DMS153 (cell line): ENCODE data around the gene PPT2.
A peak's percentile ranks its signal among the peaks of the same experiment; 100 is the strongest.
"Not testable (repeated sequence)": the region's sequence is repeated elsewhere in the genome, so short reads cannot be mapped to it uniquely, and the experiment has no call there.

Source experiments
- DNase-seq: peaks from one replicate; lab custom pipeline; 2025; lab: John Stamatoyannopoulos, UW

The PPT2 gene

GRCh38 chr6:32189742-32190053, 35.8 kb downstream of the PPT2 start:
- DNase-seq = no peak

- peak; percentile 55 for DNase-seq
Measured at GRCh38 chr6:32190054-32190851, 36.3 kb downstream of the PPT2 start, which contains the start of gene PBX2. TSS of gene PBX2 (minus strand) at chr6:32190202. CDS start at chr6:32189915, 287 bp downstream.

GRCh38 chr6:32190911-32191677, 37.2 kb downstream of the PPT2 start:
- no peak for DNase-seq

- no peak for DNase-seq
Measured at GRCh38 chr6:32191696-32192607, 38.0 kb downstream of the PPT2 start.

- peak; percentile 37 for DNase-seq
Measured at GRCh38 chr6:32192608-32193039, 38.7 kb downstream of the PPT2 start, which contains the start of gene GPSM3. TSS of gene GPSM3 (minus strand) at chr6:32192643. CDS start at chr6:32192513, 130 bp downstream.

GRCh38 chr6:32193096-32193495, 39.2 kb downstream of the PPT2 start:
- not testable (repeated sequence) for DNase-seq

- DNase-seq = no peak
Measured at GRCh38 chr6:32194388-32194787, 40.4 kb downstream of the PPT2 start.

GRCh38 chr6:32194825-32195651, 41.1 kb downstream of the PPT2 start:
- no peak for DNase-seq

- peak; percentile 100 for DNase-seq
Measured at GRCh38 chr6:32195652-32195901, 41.6 kb downstream of the PPT2 start.

- DNase-seq = peak; percentile 76
Measured at GRCh38 chr6:32195902-32196681, 42.2 kb downstream of the PPT2 start.

GRCh38 chr6:32196682-32197616, 43.0 kb downstream of the PPT2 start:
- DNase-seq = no peak

GRCh38 chr6:32198345-32198696, 44.4 kb downstream of the PPT2 start:
- no peak for DNase-seq

- no peak for DNase-seq
Measured at GRCh38 chr6:32198866-32199265, 44.9 kb downstream of the PPT2 start.

GRCh38 chr6:32200711-32201475, 47.0 kb downstream of the PPT2 start:
- DNase-seq = no peak

- no peak for DNase-seq
Measured at GRCh38 chr6:32202186-32202585, 48.2 kb downstream of the PPT2 start.

- no peak for DNase-seq
Measured at GRCh38 chr6:32203426-32204267, 49.7 kb downstream of the PPT2 start.

- no peak for DNase-seq
Measured at GRCh38 chr6:32204268-32204715, 50.4 kb downstream of the PPT2 start.

- DNase-seq = no peak
Measured at GRCh38 chr6:32208996-32209395, 55.1 kb downstream of the PPT2 start.
